A172 (cell line): ENCODE data around the gene SMCO2. TPM values are rescaled to one million over a fixed set of nuclear protein-coding genes. Genes with fewer than 3 reads are reported as not detected.
"Not testable (repeated sequence)": the region's sequence is repeated elsewhere in the genome, so short reads cannot be mapped to it uniquely, and the experiment has no call there.

ENCODE experiments used
- DNase-seq: peaks from one replicate; pipeline ENCODE4 v3.0.0-alpha.2; 2015; ENCODE audit warnings: low spot score
- total RNA-seq: library from RNA; depleted of rRNA; stranded (reverse); fragments of >200 nt; shearing (Covaris generic); gene quantifications from 2 replicates; pipeline ENCODE4 v1.2.3, GENCODE V29; 2014

Gene SMCO2
- total RNA-seq, 1 experiment from 2014 or later, result not detected

DNA sequence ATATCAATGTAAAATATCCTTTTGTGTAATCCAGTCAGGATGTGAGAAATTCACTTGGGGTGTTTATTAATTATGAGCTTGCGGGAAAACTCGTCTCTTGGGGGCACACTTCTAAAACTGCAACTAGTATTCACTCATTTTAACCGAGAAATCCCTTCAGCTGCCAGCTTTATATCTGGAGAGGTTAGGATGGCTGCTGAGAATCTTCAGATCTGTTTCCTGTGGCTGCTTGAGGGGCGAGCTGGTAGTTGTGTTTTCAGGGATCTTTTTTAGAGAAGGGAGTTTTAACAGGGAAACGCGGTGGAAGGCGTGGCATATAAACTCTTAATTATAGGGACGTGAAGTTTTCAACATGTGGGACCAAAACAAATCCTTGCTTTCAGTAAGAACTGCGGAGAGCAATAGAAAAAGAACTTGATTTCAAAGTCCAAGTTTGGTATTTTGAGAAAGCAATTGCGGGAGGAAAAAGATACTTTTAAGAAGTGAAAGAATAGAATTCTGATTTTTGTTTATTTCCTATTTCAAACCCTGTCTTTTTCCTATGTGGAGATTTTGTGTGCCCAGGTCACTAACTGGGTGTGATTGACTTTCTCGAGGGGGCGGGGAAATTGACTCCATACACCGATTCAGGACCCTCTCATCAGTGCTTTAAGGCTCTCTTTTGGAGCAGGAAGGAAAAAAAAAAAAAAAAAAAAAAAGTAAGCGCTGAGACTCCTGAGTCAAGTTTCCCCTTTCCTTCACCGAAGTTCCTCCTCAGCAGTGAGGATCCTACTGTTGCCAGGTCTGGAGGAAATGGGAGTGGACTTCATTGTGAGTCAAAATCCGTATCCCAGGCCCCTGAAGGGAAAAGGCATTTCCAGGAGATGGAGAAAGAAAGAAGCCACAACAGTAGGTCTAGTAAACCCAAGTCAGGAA, 78.6 kb downstream of the SMCO2 start:
- peak; percentile 60 for DNase-seq

DNA sequence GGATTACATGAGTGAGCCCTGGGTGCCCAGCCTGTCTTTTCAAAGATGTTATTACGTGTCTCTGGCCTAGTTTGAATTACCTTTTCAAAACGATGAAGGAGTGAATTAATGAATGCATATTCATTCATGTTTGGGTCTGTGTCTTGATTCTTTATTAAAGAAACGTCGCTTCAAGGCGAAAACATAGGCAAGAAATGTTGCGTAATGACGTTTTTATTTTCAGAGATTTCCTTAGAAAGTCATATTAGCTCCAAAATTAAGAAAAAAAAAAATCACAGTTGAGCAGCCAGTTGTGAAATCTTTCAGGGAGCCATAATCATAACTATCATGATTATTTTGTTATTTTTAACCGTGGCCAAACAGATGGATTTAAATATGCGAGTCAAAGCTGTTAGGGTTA, 81.0 kb downstream of the SMCO2 start:
- no peak for DNase-seq

- DNase-seq, result no peak
Measured at GRCh38 chr12:27528788-27529187, 82.3 kb downstream of the SMCO2 start.

DNA sequence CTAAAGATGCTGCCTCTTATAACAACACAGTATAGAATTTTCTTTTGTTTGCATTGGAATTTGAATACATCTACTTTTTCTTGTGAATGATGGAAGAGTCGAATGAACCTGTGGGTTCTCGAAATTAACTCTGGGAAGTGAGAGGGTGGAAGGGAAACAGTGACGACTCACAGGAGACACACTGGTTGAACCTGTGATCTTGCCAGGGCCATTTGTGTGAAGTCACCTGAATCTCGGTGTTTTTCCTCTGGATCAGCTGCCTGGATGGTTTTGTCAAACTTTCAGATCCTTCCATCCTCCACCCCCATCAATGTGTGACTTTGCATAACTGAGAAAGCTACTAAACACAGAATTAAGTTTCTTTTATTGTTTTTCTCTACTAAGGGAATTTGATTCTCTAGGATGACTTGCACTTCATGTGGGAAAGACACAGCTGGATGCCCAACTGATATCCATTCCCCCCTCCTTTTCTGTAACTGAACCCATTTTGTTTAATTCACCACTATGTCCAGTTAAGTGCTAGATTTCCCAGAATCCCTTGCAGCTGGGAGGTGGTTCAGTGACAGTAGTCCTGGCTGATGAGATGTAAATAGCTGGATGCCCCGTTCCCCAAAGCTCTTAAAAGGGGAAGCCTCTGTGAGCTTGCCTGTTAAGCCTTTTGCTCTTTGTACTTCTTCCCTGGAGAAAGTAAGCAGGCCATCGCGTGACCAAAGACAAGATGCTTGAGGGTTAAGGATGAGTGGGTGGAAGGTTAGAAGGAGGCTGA, 83.8 kb downstream of the SMCO2 start:
- DNase-seq, result peak; percentile 23

GRCh38 chr12:27531896-27532295, 85.4 kb downstream of the SMCO2 start:
- no peak for DNase-seq

GRCh38 chr12:27534060-27534764, 87.7 kb downstream of the SMCO2 start:
- DNase-seq, result no peak

- DNase-seq, result no peak
Measured at GRCh38 chr12:27534765-27535161, 88.2 kb downstream of the SMCO2 start.

GRCh38 chr12:27535318-27535717, 88.8 kb downstream of the SMCO2 start:
- DNase-seq, result no peak

DNA sequence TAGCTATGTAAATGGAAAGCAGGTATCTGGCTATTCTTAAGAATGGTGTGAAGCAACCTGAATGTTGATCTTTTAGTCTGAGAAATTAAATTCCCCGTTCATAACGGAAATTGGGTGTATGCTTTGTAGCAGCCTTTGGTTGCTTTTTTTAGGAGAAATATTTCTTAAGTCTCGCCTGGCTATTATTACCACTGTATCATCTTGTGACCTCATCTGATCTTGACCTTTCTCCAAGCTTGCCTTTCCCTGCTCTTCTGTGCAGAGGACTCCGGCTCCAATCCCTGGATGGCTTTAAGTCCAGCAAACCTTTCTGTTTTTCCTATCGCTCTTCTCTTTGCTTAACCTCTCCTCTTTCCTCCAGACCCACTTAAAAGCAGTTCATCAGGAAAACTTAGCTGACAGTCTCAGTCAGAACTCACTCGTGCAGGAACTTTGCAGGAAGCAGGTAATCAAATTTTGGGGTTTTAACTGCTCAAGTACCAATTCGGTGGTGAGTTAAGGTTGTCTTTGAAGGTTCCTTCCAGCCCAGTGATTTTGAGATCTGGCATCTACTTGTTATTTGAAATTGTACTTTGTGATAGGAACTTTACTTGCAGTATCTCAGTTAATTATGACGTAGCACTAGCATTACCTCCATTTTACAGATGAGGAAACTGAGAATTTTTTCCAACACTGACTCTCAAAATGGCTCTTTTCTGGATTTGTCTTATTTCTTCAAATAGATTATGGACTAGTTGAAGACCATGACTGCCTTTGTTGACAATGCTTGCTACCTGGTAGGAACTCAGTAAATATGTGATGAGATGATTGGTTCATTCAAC, 91.5 kb downstream of the SMCO2 start:
- no peak for DNase-seq

DNA sequence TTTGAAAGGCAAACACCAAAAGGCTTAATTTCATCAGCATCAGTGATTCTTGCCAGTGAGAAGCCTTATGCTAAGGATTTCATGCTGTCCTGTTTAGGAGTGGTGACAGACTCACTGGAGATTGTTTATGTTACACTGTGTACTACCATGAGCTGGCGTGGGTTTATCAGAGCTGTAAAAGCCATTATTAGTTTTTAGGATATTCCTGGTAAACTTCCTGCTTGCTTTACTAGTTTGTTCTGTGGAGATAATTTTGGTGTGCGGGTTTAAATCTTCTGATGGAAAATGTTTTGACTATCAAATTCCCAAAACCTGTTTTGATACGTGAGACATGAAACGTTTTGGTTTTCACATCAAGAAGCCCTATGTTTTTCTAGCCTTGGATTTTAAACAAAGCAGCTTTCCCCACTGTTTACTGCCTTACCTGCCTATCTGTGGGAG, 92.7 kb downstream of the SMCO2 start:
- no peak for DNase-seq

- no peak for DNase-seq
Measured at GRCh38 chr12:27541031-27541719, 94.6 kb downstream of the SMCO2 start.

DNA sequence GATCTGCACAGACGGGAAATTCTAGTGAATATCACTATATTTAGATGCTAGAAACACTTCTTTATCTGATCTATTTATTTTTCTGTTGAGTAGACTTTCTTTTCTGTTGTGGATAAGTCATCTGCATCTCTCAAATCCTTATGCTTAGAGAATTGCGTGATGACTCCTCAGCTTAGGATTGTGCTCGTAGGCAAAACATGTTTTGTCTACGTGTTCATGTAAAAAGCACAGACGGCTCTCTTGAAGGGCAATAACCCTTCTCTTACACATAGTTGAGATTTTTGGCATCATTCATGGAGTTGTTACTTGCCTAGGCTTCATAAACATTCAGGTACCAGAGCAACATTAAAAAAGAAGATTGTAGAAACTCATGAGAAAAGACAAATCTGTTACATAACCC, 96.1 kb downstream of the SMCO2 start:
- DNase-seq, result no peak

DNA sequence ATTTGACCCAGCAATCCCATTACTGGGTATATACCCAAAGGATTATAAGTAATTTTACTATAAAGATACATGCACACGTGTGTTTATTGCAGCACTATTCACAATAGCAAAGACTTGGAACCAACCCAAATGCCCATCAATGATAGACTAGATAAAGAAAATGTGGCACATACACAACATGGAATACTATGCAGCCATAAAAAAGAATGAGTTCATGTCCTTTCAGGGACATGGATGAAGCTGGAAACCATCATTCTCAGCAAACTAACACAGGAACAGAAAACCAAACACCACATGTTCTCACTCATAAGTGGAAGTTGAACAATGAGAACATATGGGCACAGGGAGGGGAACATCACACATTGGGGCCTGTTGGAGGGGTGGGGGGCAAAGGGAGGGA, 98.3 kb downstream of the SMCO2 start:
- not testable (repeated sequence) for DNase-seq

DNA sequence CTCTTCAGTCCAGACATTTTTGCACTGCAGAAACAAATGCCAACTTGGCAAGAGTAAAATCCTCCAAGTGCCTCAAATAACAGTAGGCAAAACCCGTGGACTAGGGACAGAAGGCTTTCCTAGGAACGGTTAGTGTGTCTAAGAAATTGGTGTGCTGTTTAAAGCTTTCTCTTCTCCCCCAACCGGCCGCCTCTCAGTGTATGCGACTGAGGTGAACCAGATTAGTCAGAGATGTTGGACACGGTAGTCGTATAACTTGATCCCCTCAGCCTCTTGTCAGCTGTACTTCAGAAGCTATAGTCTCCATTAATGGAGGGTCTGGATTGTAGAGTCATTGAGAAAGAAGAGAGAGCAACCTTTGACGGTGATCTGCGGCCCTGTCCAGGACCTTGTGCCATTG, 99.1 kb downstream of the SMCO2 start:
- DNase-seq, result no peak

DNA sequence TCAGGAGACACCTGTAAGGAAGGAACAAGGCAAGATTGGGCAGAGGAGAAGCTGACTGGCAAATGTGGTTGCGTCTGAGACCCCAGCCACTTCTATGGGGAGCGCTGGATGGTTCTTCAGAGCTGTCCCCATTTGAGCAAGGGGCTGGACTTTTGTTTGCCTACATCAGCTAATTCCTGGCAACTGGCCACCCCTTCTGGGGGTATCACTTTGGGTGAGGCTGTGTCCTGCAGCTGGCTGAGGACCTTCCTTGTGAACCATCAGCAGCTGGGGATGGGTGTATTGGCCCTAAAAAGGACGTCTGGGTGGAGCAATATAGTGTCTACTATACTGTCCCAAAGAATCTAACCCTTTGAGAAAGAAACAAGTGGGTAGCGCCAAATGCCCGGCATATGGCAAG, 101.1 kb downstream of the SMCO2 start:
- no peak for DNase-seq

GRCh38 chr12:27548301-27549199, 102.0 kb downstream of the SMCO2 start:
- DNase-seq, result no peak

GRCh38 chr12:27549236-27549800, 102.8 kb downstream of the SMCO2 start:
- peak; percentile 83 for DNase-seq

GRCh38 chr12:27549801-27550652, 103.5 kb downstream of the SMCO2 start:
- peak; percentile 89 for DNase-seq

DNA sequence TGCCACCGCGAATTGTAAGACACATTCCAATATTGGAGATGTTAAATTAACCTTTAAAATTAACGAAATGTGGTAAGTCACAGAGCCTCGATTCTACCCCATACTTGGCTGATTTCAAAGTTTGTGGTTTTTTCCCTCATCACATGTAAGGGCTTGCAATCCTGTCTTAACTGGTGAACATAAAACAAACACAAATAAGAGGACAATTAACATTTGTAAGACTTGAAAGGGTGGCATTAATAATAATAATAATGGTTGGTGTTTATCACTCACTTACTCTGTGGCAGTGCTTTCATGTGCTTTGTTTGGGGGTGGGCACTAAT, 104.1 kb downstream of the SMCO2 start:
- no peak for DNase-seq
